ENCODE data around the gene SARNP. TPM values are rescaled to one million over a fixed set of nuclear protein-coding genes. Genes with fewer than 3 reads are reported as not detected.
"Not testable (repeated sequence)": the region's sequence is repeated elsewhere in the genome, so short reads cannot be mapped to it uniquely, and the experiment has no call there.

The SARNP gene, protein sequence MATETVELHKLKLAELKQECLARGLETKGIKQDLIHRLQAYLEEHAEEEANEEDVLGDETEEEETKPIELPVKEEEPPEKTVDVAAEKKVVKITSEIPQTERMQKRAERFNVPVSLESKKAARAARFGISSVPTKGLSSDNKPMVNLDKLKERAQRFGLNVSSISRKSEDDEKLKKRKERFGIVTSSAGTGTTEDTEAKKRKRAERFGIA
- 10 to 100 TPM; 48.0 to 60.8 (median 58.6) TPM for total RNA-seq
- 10 to 100 TPM; 71.6 to 89.3 TPM for polyA plus RNA-seq
- long read RNA-seq, donor 1, transcript SARNP-201 (11 exons, 926 nt), result major isoform, 15 of 31 reads
- long read RNA-seq, donor 1, transcript SARNP-202 (12 exons, 1,163 nt), result minor isoform, 9 of 31 reads
- long read RNA-seq, donor 1, partial matches to known transcripts, result 1 of 31 reads
- long read RNA-seq, donor 1, other reads (novel, unspliced or antisense), result 6 of 31 reads
- long read RNA-seq, donor 2, transcript SARNP-201 (11 exons, 926 nt), result major isoform, 81 of 95 reads
- long read RNA-seq, donor 2, partial matches to known transcripts, result 0 of 95 reads
- long read RNA-seq, donor 2, other reads (novel, unspliced or antisense), result 7 of 95 reads
- long read RNA-seq, donor 3, transcript SARNP-202 (12 exons, 1,163 nt), result minor isoform, 6 of 45 reads
- long read RNA-seq, donor 3, transcript SARNP-201 (11 exons, 926 nt), result major isoform, 29 of 45 reads
- long read RNA-seq, donor 3, partial matches to known transcripts, result 4 of 45 reads
- long read RNA-seq, donor 3, other reads (novel, unspliced or antisense), result 5 of 45 reads

DNA sequence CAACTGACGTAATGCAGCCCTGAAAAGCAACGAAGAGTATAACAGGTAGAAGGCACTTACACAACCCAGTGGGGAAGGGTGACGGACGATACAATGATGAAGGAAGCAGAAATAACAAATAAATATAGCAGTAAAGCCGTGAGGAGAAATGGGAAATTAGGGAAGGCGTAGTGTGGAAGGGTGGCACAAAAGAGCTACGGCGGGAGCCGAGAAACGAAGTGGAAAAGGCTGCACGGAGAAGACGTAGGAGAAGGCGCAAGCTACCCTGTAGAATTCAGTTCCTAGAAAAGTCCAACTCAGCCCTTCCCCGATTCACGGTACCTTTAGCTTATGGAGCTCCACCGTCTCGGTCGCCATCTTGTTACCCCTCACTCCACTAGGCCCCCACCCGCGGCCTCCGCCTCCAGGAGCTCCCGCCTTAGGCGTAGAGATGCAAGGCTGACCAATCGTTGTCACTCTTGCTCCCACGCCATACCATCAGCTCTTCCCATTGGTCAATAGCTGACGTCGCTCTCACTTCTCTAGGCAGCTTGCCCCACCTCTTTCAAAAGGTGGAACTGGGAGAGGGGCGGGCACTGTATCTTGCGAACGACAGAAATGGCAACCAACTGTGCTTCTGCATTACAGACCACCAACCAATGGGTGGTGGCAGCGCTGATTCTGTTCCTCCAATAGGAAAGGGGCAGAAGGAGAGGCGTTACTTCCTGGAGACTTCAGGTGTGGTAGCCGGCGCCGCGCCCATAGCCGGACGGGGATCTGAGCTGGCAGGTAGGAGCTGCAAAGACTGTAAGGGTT, at the start of gene SARNP, which contains the start of gene ORMDL2:
SARNP (minus strand) TSS at position 380 of the 795 bp plus-strand sequence; CDS start at position 357, 23 bp downstream.
ORMDL2 (plus strand) TSS at position 697 of the 795 bp plus-strand sequence. CDS start 959 bp downstream, outside the sequence.
- intact Hi-C loops (cut with DNase I), result loop anchor here in 2 of 4 donors (5.0 to 10.0 kb wide), 2 partner anchors 63 to 70 kb away; no protein-coding TSS in a partner anchor

DNA sequence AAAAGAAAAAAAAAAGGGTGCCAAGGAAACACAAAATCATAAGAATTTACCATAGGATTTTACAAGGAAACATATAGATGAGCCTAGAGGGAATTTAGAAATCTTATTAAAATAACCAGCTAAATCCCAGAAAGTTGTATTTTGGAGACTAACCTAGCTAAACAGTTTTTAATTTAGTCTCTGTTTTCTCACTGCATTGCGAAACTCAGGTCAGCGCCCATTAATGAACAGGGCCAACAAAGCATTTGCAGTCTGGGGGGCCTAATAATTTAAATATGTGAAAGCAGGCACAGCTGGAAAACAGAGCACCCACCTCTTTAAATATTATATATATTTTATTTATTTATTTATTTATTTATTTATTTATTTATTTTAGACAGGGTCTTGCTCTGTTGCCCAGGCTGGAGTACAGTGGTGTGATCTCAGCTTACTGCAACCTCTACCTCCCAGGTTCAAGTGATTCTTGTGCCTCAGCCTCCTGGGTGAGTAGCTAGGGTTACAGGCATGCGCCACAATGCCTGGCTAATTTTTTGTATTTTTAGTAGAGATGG, 49.0 kb upstream of the SARNP start:
- H3K4me3 ChIP-seq; intact Hi-C loops (cut with DNase I); H3K36me3 ChIP-seq; H3K4me1 ChIP-seq (ENCODE audit: insufficient read depth); H3K27ac ChIP-seq; DNase-seq; H3K9me3 ChIP-seq; H3K27me3 ChIP-seq: not testable (repeated sequence)
- WGBS, 3 donors, result 82 to 99% (median 98%) methylated on average over 3 of the region's 3 CpGs

More for the DNA sequence above, at the start of gene SARNP, which contains the start of gene ORMDL2:
- H3K4me3 ChIP-seq, result peak within 1 kb of the TSS; percentile 86
- H3K9me3 ChIP-seq, result no peaks in the 10 kb centered on the region
- no peaks in the 10 kb centered on the region for H3K36me3 ChIP-seq
- peaks cover 3% of the 10 kb centered on the region for H3K4me1 ChIP-seq (ENCODE audit: insufficient read depth)
- peak; percentile 77 for TF ChIP-seq POLR2A (IDR thresholded peaks at IDR 0.05)
- TF ChIP-seq EP300 (IDR thresholded peaks at IDR 0.05), result no peak
- TF ChIP-seq, protein P1, sequence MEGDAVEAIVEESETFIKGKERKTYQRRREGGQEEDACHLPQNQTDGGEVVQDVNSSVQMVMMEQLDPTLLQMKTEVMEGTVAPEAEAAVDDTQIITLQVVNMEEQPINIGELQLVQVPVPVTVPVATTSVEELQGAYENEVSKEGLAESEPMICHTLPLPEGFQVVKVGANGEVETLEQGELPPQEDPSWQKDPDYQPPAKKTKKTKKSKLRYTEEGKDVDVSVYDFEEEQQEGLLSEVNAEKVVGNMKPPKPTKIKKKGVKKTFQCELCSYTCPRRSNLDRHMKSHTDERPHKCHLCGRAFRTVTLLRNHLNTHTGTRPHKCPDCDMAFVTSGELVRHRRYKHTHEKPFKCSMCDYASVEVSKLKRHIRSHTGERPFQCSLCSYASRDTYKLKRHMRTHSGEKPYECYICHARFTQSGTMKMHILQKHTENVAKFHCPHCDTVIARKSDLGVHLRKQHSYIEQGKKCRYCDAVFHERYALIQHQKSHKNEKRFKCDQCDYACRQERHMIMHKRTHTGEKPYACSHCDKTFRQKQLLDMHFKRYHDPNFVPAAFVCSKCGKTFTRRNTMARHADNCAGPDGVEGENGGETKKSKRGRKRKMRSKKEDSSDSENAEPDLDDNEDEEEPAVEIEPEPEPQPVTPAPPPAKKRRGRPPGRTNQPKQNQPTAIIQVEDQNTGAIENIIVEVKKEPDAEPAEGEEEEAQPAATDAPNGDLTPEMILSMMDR (IDR thresholded peaks at IDR 0.05), result no peak
- peak within 1 kb of the TSS; percentile 42 to 68 for H3K27ac ChIP-seq
- no peaks in the 10 kb centered on the region for H3K27me3 ChIP-seq
- DNase-seq, result peak; percentile 94 to 98 (median 95)
- WGBS, 3 donors, result 1% methylated on average over 38 of the region's 38 CpGs

DNA sequence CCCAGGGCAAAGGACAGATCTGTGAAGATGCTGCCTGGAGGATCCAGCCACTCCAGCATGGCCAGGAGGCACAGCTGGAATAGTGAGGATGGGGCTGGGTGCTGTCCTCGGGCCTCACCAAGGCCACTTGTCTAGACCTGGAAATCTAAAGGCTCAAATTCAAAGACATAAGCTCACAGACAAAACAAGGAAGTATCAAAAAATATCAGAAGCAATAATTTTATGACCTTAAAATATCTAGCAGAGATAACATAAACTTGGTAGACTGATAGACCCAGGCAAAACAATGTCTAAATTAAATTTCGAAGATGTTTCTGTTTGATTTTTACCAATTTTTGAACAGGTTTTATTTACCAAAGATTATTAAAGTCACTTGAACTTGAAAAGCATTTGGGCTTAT, 47.8 kb upstream of the SARNP start:
- Histone ChIP-seq H3K9me3 (peaks cover 0 to 3% of the 10 kb centered on the region in 2 donors), H3K4me3 (no peak overlapping the region), H3K27ac (no peak overlapping the region), H3K27me3 (no peaks in the 10 kb centered on the region), H3K4me1 (ENCODE audit: insufficient read depth) (no peaks in the 10 kb centered on the region), H3K36me3 (no peaks in the 10 kb centered on the region)
- WGBS, 3 donors, result 82 to 89% (median 87%) methylated on average over 2 of the region's 2 CpGs
- intact Hi-C loops (cut with DNase I), result no loop called here
- TF ChIP-seq, protein P1 (IDR thresholded peaks at IDR 0.05), result no peak
- TF ChIP-seq POLR2A (IDR thresholded peaks at IDR 0.05), result no peak
- TF ChIP-seq EP300 (IDR thresholded peaks at IDR 0.05), result no peak
- no peak for DNase-seq

DNA sequence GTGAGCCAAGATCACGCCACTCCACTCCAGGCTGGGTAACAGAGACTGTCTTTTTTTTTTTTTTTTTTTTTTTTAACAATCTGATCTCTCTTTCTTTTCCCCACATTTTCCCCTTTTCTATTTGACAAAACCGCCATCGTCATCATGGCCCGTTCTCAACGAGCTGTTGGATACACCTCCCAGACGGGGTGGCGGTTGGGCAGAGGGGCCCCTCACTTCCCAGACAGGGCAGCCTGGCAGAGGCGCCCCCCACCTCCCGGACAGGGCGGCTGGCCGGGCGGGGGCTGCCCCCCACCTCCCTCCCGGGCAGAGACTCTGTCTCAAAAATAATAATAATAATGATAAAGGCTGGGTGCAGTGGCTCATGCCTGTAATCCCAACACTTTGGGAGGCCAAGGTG, 45.4 kb upstream of the SARNP start:
- H3K4me1 ChIP-seq (ENCODE audit: insufficient read depth); H3K27ac ChIP-seq; H3K4me3 ChIP-seq; H3K9me3 ChIP-seq; H3K36me3 ChIP-seq; H3K27me3 ChIP-seq; DNase-seq; intact Hi-C loops (cut with DNase I): not testable (repeated sequence)
- 95 to 97% (median 97%) methylated on average over 13 of the region's 13 CpGs for WGBS, 3 donors

DNA sequence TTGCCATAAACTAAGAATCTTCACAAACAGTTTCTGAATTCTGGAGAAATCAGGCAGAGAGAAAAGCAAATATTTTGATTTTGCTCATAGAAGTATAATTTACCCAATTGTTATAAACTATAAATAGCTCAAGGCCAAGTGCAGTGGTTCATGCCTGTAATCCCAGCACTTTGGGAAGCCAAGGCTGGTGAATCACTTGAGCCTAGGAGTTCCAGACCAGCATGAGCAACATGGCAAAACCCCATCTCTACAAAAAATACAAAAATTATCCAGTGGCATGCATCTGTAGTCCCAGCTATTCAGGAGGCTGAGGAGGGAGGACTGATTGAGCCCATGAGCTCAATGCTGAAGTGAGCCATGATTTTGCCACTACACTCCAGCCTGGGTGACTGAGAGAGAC, 44.8 kb upstream of the SARNP start:
- Histone ChIP-seq H3K4me3 (no peak overlapping the region), H3K36me3 (no peaks in the 10 kb centered on the region), H3K27me3 (no peaks in the 10 kb centered on the region), H3K4me1 (ENCODE audit: insufficient read depth) (no peaks in the 10 kb centered on the region), H3K27ac (no peak overlapping the region), H3K9me3 (peaks cover 0 to 3% of the 10 kb centered on the region in 2 donors)
- intact Hi-C loops (cut with DNase I), result no loop called here
- no peak for DNase-seq
- TF ChIP-seq POLR2A (IDR thresholded peaks at IDR 0.05) (no peak), EP300 (IDR thresholded peaks at IDR 0.05) (no peak)
- TF ChIP-seq, protein P1 (IDR thresholded peaks at IDR 0.05), result no peak
